HG03521 (cell line): ENCODE measurements around the gene RTP3.
"Not testable (repeated sequence)": the region's sequence is repeated elsewhere in the genome, so short reads cannot be mapped to it uniquely, and the experiment has no call there.

Experiments
- ATAC-seq: cut with Tn5 transposase; IDR thresholded peaks from one replicate; pipeline ENCODE4 v1.9.1; 2021; ENCODE audit warnings: mild to moderate bottlenecking, moderate library complexity; ENCODE audit not compliant: unreplicated experiment

The RTP3 gene

DNA sequence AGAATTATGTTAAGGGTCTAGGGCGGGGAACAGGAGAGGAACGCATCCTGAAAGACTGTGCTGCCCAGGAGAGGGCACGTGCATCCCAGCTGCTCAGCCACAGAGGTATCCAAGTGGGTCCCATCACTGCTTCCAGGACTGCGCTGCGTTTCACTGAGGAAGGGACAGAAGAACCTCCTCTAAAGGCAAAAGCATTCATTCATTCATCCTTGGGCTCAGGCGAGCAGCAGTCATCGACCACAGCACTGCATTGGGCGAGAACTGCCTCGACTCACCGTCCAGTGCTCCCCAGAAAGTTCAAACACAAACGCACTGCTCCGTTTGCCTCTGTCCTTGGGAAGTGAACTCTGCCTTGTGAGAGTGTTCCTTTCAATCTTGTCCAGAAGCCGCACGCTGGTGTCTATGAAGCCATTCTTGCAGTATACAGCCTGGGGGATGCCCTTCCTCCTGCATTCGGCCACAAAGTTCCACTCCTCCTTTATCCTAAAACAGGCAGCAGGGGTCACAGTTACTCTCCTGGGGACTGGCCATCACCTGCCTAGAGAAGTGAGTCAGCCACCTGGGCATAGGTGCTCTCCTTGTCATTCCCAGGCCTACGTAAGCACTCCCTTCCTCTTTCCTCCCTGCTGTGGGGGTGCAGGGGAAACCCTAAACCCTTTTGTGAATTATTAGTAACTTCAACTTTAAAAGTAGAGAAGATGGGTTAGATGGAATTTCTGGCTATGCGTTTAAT, 47.2 kb downstream of the RTP3 start:
- ATAC-seq: no peak

- no peak for ATAC-seq
Measured at GRCh38 chr3:46545818-46546630, 48.2 kb downstream of the RTP3 start.

DNA sequence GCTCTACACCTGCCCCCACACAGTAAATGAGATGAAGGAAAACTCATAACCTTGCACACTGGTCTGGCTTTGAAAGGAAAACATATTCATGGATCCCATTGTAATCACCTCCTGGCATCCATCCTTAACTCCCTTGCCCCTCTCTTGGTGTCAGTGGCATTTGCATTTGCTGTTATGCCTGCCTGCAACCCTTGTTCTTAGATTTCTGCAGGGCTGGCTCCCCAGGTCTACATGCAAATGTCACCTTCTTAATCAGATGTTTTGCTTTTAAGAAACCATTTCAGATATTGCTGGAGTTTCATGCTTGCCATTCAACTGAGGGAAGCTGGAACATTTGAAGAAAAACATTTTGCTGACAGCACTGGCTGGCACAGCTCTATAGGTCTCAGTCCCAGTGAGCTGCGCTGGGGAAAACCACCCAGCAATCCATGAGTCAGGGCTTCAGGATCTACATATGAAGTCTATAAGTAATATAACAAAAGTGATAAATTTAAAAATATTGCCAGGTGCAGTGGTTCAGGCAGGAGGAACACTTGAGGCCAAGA, 49.2 kb downstream of the RTP3 start:
- no peak for ATAC-seq

- ATAC-seq: not testable (repeated sequence)
Measured at GRCh38 chr3:46548611-46549010, 50.8 kb downstream of the RTP3 start.

- no peak for ATAC-seq
Measured at GRCh38 chr3:46549408-46549904, 51.7 kb downstream of the RTP3 start.

GRCh38 chr3:46549989-46550388, 52.2 kb downstream of the RTP3 start:
- ATAC-seq: no peak
